Glutamatergic neuron (in vitro differentiated cells): Measurements from ENCODE around the gene JARID2. TPM values are rescaled to one million over a fixed set of nuclear protein-coding genes. Genes with fewer than 3 reads are reported as not detected.

Source experiments
- DNase-seq: peaks from one replicate; pipeline ENCODE4 v3.0.0; 2022
- H3K27ac Mint-ChIP-seq: one replicate; pipeline ENCODE4 v1.8.0; 2020; ENCODE audit warnings: mild to moderate bottlenecking, mixed read lengths, inconsistent platforms; ENCODE audit not compliant: unreplicated experiment
- H3K27me3 Mint-ChIP-seq: one replicate; pipeline ENCODE4 v1.8.0; 2020; ENCODE audit warnings: mild to moderate bottlenecking, moderate library complexity, mixed read lengths, inconsistent platforms; ENCODE audit not compliant: unreplicated experiment
- H3K36me3 Mint-ChIP-seq: one replicate; pipeline ENCODE4 v1.8.0; 2020; ENCODE audit warnings: mild to moderate bottlenecking, mixed read lengths, inconsistent platforms; ENCODE audit not compliant: unreplicated experiment
- H3K4me1 Mint-ChIP-seq: one replicate; pipeline ENCODE4 v1.8.0; 2020; ENCODE audit warnings: mild to moderate bottlenecking, low read depth, mixed read lengths, inconsistent platforms; ENCODE audit not compliant: unreplicated experiment
- H3K4me3 Mint-ChIP-seq: one replicate; pipeline ENCODE4 v1.8.0; 2020; ENCODE audit warnings: mild to moderate bottlenecking, mixed read lengths, inconsistent platforms; ENCODE audit not compliant: unreplicated experiment
- H3K9me3 Mint-ChIP-seq: one replicate; pipeline ENCODE4 v1.8.0; 2020; ENCODE audit warnings: mild to moderate bottlenecking, moderate library complexity, mixed read lengths, inconsistent platforms; ENCODE audit not compliant: unreplicated experiment
- total RNA-seq: library from RNA; stranded (reverse); fragmentation: NEBNext Ultra II Directional; extraction: Animal tissue kit (Norgen Biotek cat#: 25700); gene quantifications from one replicate; pipeline ENCODE4 v1.2.1, GENCODE V29; 2021; ENCODE audit not compliant: unreplicated experiment
- TF ChIP-seq, protein P1 (sequence below): fragments of 200-600 bp; sonication (generic); IDR thresholded peaks from one replicate; pipeline ENCODE4 v1.5.0; 2021; ENCODE audit not compliant: partially characterized antibody, unreplicated experiment

Gene JARID2
- total RNA-seq, 1 donor from 2014 or later, result 83.8 TPM

DNA sequence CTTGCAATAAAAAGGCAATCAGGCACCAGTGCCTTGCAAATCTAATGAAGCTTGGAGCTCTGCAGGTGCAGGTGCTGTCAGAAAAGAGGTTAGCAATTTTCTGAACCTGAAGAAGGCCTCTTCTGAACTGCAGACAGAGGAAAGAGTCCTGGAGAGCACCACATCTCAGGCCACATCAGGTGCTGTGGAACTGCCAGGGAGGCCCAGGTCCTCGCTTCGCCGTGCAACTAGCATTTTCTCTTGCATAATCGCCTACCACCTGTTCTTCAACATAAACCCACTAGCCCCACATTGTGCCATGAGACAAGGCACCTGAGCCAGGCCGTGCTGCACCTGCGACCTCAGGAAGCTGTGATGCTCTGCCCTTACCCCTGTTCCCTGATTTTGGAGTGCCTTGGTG, 229.4 kb downstream of the JARID2 start:
- Mint-ChIP-seq H3K9me3 (peaks cover 2% of the 10 kb centered on the region), H3K4me1 (peaks cover 21% of the 10 kb centered on the region), H3K27me3 (peaks cover 2% of the 10 kb centered on the region), H3K36me3 (no peaks in the 10 kb centered on the region), H3K4me3 (no peak overlapping the region), H3K27ac (peak overlapping the region; percentile 40)
- DNase-seq, result no peak
- TF ChIP-seq, protein P1, sequence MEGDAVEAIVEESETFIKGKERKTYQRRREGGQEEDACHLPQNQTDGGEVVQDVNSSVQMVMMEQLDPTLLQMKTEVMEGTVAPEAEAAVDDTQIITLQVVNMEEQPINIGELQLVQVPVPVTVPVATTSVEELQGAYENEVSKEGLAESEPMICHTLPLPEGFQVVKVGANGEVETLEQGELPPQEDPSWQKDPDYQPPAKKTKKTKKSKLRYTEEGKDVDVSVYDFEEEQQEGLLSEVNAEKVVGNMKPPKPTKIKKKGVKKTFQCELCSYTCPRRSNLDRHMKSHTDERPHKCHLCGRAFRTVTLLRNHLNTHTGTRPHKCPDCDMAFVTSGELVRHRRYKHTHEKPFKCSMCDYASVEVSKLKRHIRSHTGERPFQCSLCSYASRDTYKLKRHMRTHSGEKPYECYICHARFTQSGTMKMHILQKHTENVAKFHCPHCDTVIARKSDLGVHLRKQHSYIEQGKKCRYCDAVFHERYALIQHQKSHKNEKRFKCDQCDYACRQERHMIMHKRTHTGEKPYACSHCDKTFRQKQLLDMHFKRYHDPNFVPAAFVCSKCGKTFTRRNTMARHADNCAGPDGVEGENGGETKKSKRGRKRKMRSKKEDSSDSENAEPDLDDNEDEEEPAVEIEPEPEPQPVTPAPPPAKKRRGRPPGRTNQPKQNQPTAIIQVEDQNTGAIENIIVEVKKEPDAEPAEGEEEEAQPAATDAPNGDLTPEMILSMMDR, result no peak

DNA sequence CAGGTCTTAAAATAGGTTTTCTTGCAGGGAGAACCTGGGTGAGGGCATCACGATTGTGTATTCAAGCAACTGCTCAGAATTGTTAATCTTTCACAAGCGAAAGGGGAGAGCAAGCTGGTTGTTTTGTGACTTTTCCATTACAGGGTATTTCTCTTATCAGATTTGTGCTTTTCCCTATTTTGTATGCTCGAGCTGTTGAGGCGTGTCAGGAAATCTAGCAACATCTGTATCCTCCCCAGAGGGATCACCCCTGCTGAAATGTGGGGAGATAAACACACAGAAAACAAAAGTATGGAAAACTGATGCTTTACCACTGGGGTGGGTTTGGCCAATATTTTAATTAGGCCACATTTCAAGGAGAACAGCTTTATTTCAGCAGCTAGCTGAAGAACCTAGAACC, 230.0 kb downstream of the JARID2 start:
- Mint-ChIP-seq H3K27me3 (peaks cover 2% of the 10 kb centered on the region), H3K9me3 (peaks cover 2% of the 10 kb centered on the region), H3K27ac (no peak overlapping the region), H3K4me1 (peaks cover 27% of the 10 kb centered on the region), H3K4me3 (no peak overlapping the region), H3K36me3 (no peaks in the 10 kb centered on the region)
- TF ChIP-seq, protein P1, result no peak
- DNase-seq, result no peak

DNA sequence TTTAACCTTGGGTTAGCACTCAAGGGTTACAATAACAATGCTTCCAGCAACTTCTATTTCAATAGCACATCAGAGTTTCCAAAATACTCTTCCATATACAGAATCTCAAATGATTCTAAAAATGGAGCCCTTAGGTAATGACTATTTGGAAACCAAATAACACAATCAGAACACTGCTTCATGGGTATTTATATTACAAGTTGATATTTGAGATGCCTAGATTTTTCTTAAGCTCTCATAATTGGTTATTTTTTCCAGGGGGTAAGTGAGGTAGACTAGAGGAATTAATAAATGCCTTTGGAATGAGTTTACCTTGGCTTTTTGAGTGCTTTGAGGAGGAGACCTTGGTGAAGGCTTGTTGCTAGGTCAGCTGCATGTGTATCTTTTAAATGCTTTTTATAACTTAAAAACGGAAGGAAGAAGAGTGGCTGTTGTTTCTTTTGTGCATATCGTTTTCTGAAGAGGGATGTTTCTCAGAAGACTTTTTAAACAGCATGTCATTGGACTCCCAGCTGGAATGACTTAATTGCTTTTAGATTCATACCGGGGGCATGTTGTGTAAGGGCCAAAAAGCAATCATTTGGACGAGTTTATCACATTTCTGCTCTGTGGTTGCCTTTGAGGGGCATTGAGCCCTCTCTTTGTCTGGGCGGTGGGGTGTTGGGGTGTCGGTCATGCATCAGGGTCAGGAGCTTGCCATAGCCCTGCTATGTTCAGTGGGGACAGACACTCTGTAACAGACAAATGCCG, 230.9 kb downstream of the JARID2 start:
- H3K9me3 Mint-ChIP-seq, result peaks cover 2% of the 10 kb centered on the region
- no peak overlapping the region for H3K4me3 Mint-ChIP-seq
- H3K4me1 Mint-ChIP-seq, result peaks cover 37% of the 10 kb centered on the region
- DNase-seq, result no peak
- no peaks in the 10 kb centered on the region for H3K36me3 Mint-ChIP-seq
- H3K27me3 Mint-ChIP-seq, result peaks cover 2% of the 10 kb centered on the region
- H3K27ac Mint-ChIP-seq, result no peak overlapping the region
- TF ChIP-seq, protein P1, result no peak

DNA sequence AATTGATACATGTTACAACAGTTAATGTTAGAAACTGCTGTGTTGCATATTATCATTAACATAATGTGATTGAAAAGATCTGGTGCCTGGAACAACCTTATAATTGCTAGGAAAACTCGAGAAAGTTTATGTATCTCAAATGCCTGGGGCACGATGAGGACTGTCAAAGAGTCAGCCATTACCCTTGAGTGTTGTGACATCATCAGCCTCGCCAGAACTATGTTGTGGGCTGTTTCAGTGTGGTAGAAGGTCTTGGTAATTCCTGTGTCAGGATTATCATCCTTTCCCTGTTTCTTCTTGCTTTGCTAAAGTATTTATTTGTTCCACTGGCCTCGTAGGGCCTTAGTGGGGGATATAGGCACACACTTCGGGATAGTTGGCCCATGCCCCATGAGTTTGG, 231.9 kb downstream of the JARID2 start:
- TF ChIP-seq, protein P1, result no peak
- H3K4me3 Mint-ChIP-seq, result no peak overlapping the region
- no peaks in the 10 kb centered on the region for H3K36me3 Mint-ChIP-seq
- no peak overlapping the region for H3K27ac Mint-ChIP-seq
- peaks cover 2% of the 10 kb centered on the region for H3K9me3 Mint-ChIP-seq
- peaks cover 39% of the 10 kb centered on the region for H3K4me1 Mint-ChIP-seq
- DNase-seq, result no peak
- peaks cover 2% of the 10 kb centered on the region for H3K27me3 Mint-ChIP-seq

DNA sequence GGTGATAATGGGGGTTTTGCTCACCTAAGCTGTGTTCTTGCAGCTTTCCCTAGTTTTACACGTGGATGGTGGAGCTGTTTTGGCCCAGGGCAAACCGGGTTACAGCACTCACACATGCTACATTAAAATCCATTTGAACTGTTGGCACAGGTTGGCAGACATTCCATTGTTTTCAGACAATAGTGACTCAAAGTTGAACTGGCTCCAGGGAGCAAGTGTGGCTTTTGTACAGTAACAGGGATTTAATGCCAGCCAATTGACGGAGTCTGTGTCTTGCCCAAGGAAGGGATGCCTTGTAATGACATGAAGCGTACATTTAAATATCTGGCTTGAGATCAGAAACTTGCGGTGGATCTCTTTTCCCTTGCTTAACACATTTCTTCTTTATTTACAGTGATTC, 233.9 kb downstream of the JARID2 start:
- Mint-ChIP-seq H3K4me3 (no peak overlapping the region), H3K27me3 (peaks cover 2% of the 10 kb centered on the region), H3K4me1 (peaks cover 36% of the 10 kb centered on the region), H3K36me3 (no peaks in the 10 kb centered on the region), H3K9me3 (peaks cover 2% of the 10 kb centered on the region), H3K27ac (peak overlapping the region; percentile 7)
- TF ChIP-seq, protein P1, result no peak
- DNase-seq, result no peak
